BJ (cell line): Measurements from ENCODE around the gene SHISAL2A. TPM values are rescaled to one million over a fixed set of nuclear protein-coding genes. Genes with fewer than 3 reads are reported as not detected.

Experiments used
- CTCF ChIA-PET: fragments of 350-600 bp; formaldehyde crosslinking; extraction: SDS; loops from one replicate; lab custom pipeline; 2021; ENCODE audit warnings: antibody characterized with exemption, inconsistent platforms; lab: Yijun Ruan, JAX
- POLR2A ChIA-PET: fragments of 300-600 bp; sonication (Branson Sonifier 250); formaldehyde crosslinking; extraction: SDS; loops from one replicate; lab custom pipeline; 2021; ENCODE audit warnings: antibody characterized with exemption; lab: Charles Lee
- DNase-seq: peaks from one replicate; pipeline ENCODE4 v3.0.0-alpha.2; 2011; ENCODE audit warnings: low read depth
- H3K27me3 ChIP-seq: 2 replicates; pipeline ENCODE4 v1.6.0; 2011; ENCODE audit warnings: low read length; ENCODE audit not compliant: control insufficient read depth, insufficient read depth
- H3K36me3 ChIP-seq: 2 replicates; pipeline ENCODE4 v1.5.1; 2011; ENCODE audit warnings: low read length; ENCODE audit not compliant: control insufficient read depth, insufficient read depth
- H3K4me3 ChIP-seq: 2 replicates; pipeline ENCODE4 v1.5.1; 2011; ENCODE audit warnings: low read depth, mild to moderate bottlenecking, control low read depth, low read length
- polyA plus RNA-seq: library from polyadenylated mRNA; depleted of rRNA; stranded (reverse); fragments of >200 nt; gene quantifications from 2 replicates; pipeline ENCODE4 v1.2.3, GENCODE V29; 2011
- TF ChIP-seq, protein P1 (sequence below): IDR thresholded peaks from 2 replicates; pipeline ENCODE4 v1.5.1; 2011; ENCODE audit warnings: low read depth, mild to moderate bottlenecking, control low read depth, inconsistent platforms, low read length, moderate library complexity; ENCODE audit not compliant: insufficient read depth

SHISAL2A gene
- polyA plus RNA-seq, 1 experiment = not detected

GRCh38 chr1:52662645-52663313 is 29.8 kb downstream of the SHISAL2A start:
- CTCF ChIA-PET = no interaction called here
- no peaks in the 10 kb centered on the region for H3K27me3 ChIP-seq
- DNase-seq = no peak
- H3K36me3 ChIP-seq = no peaks in the 10 kb centered on the region
- POLR2A ChIA-PET = interaction anchor here (0.6 kb wide), 1 partner anchor 109 kb away, joined by 3 read pairs; no protein-coding TSS in a partner anchor
- TF ChIP-seq, protein P1, sequence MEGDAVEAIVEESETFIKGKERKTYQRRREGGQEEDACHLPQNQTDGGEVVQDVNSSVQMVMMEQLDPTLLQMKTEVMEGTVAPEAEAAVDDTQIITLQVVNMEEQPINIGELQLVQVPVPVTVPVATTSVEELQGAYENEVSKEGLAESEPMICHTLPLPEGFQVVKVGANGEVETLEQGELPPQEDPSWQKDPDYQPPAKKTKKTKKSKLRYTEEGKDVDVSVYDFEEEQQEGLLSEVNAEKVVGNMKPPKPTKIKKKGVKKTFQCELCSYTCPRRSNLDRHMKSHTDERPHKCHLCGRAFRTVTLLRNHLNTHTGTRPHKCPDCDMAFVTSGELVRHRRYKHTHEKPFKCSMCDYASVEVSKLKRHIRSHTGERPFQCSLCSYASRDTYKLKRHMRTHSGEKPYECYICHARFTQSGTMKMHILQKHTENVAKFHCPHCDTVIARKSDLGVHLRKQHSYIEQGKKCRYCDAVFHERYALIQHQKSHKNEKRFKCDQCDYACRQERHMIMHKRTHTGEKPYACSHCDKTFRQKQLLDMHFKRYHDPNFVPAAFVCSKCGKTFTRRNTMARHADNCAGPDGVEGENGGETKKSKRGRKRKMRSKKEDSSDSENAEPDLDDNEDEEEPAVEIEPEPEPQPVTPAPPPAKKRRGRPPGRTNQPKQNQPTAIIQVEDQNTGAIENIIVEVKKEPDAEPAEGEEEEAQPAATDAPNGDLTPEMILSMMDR = no peak
- no peak overlapping the region for H3K4me3 ChIP-seq

GRCh38 chr1:52663716-52664115 is 30.7 kb downstream of the SHISAL2A start:
- Histone ChIP-seq H3K4me3 (no peak overlapping the region), H3K27me3 (no peaks in the 10 kb centered on the region), H3K36me3 (no peaks in the 10 kb centered on the region)
- no peak for DNase-seq
- ChIA-PET POLR2A (no interaction called here), CTCF (no interaction called here)
- TF ChIP-seq, protein P1 = no peak

DNA sequence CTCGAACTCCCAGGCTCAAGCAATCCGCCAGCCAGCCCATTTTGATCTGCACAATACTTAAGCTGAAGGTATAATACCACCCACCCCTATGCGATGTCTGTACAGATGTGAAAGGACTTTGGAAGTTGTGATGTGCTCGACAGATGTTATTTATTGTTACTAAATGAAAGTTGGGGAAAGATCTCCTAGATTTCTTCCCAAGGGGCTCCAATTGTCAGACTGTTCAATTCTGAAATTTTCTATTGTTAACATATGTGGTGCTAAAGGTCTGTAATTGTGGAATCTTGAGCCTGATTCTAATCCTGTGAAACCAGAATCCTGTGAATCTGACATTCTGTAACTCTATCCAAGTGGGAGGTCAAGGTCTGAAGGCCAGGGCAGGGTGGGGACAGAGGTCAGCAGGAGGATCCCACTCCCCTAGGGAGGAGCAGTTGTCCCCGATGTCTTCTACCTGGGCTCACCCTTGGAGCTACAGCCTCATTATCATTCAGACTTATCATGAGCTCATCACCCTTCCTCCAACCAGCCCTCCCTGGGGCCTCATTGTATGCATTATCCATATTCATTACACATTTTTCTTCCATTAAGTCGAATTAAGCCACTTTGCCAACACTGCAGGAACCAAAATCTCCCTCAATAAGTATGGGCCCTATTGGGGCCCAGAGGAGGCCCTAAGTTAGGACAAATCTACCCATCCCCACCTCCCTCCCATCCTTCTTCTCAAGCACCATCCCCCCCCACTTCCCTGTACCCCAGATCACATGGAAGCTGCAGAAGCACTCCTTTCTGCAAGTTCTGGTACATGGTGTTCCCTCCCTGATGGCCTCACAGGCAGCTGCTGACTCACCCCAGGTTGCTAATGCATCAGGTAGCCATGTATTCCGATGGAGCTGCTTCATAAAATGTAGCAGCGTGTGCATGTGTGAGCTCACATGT is 32.3 kb downstream of the SHISAL2A start:
- no peak for DNase-seq
- ChIA-PET POLR2A (no interaction called here), CTCF (no interaction called here)

GRCh38 chr1:52667290-52667689 is 34.3 kb downstream of the SHISAL2A start:
- POLR2A ChIA-PET = no interaction called here
- no peaks in the 10 kb centered on the region for H3K36me3 ChIP-seq
- no peaks in the 10 kb centered on the region for H3K27me3 ChIP-seq
- CTCF ChIA-PET = interaction anchor here (1.2 kb wide), 1 partner anchor 234 kb away, joined by 3 read pairs; no protein-coding TSS in a partner anchor
- H3K4me3 ChIP-seq = no peak overlapping the region
- no peak for DNase-seq
- TF ChIP-seq, protein P1 = no peak

More for the DNA sequence above, 32.3 kb downstream of the SHISAL2A start:
- TF ChIP-seq, protein P1 = no peak
- H3K27me3 ChIP-seq = no peaks in the 10 kb centered on the region
- no peak overlapping the region for H3K4me3 ChIP-seq
- H3K36me3 ChIP-seq = no peaks in the 10 kb centered on the region

DNA sequence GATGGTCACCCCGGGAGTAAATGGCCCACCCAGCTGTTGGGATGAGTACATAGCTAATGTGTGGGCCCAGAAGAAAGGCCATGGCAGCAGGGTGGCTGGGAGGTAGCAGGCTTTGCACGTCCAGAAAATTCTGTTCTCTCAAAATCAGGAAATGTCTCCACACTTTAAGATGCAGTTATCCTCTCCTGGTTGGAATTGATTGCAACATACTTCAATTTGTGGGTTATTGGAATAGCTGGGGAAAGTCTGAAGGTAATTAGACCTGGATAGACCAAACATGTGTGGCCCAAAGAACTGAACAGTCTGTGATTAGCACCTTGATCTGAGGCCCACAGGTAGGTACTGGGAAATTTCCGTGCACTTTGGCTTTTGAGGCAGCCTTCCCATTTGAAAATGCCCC is 35.0 kb downstream of the SHISAL2A start:
- TF ChIP-seq, protein P1 = no peak
- Histone ChIP-seq H3K36me3 (no peaks in the 10 kb centered on the region), H3K4me3 (no peak overlapping the region), H3K27me3 (no peaks in the 10 kb centered on the region)
- ChIA-PET CTCF (no interaction called here), POLR2A (no interaction called here)
- DNase-seq = no peak
